ENCODE measurements around the gene ACD.

- TF ChIP-seq, protein P1, sequence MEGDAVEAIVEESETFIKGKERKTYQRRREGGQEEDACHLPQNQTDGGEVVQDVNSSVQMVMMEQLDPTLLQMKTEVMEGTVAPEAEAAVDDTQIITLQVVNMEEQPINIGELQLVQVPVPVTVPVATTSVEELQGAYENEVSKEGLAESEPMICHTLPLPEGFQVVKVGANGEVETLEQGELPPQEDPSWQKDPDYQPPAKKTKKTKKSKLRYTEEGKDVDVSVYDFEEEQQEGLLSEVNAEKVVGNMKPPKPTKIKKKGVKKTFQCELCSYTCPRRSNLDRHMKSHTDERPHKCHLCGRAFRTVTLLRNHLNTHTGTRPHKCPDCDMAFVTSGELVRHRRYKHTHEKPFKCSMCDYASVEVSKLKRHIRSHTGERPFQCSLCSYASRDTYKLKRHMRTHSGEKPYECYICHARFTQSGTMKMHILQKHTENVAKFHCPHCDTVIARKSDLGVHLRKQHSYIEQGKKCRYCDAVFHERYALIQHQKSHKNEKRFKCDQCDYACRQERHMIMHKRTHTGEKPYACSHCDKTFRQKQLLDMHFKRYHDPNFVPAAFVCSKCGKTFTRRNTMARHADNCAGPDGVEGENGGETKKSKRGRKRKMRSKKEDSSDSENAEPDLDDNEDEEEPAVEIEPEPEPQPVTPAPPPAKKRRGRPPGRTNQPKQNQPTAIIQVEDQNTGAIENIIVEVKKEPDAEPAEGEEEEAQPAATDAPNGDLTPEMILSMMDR (IDR thresholded peaks at IDR 0.05; ENCODE audit: borderline replicate concordance, extremely low read depth, low read length, poor library complexity, severe bottlenecking) = no peak
- no peak for TF ChIP-seq EZH2 (IDR thresholded peaks at IDR 0.05; ENCODE audit: borderline replicate concordance, low read depth, low read length, severe bottlenecking)
Measured at GRCh38 chr16:67656344-67657016, 3.6 kb downstream of the ACD start.
